Heart left ventricle (tissue), 16 donors: ENCODE results near the gene GUCD1. TPM values are rescaled to one million over a fixed set of nuclear protein-coding genes. Genes with fewer than 3 reads are reported as not detected.
A peak's percentile ranks its signal among the peaks of the same experiment; 100 is the strongest.

Experiments used
- ATAC-seq, 4 donors: fragments of 200-7000 bp; cut with Tn5 transposase; one replicate each; pipeline ENCODE4 v1.9.1; 2020 to 2022; ENCODE audit warnings: moderate library complexity in 4 of 4, mild to moderate bottlenecking in 3 of 4, moderate number of reproducible peaks in 1 of 4
- DNase-seq, 5 donors: peaks; one replicate each; pipeline ENCODE4 v3.0.0-alpha.2; 2020
- H3K27ac ChIP-seq, 12 donors: fragments of 200-600 bp; sonication (generic) in 4 of 12; one replicate each; pipeline versions ENCODE4 v1.5.0 to v1.8.0; 2016 to 2022; ENCODE audit warnings: mild to moderate bottlenecking in 2 of 12
- H3K27me3 ChIP-seq, 9 donors: fragments of 200-600 bp; sonication (generic) in 2 of 9; one replicate each; pipeline versions ENCODE4 v1.5.1 to v1.8.0; 2016 to 2022; ENCODE audit warnings: mild to moderate bottlenecking in 3 of 9
- H3K36me3 ChIP-seq, 9 donors: fragments of 200-600 bp; sonication (generic) in 2 of 9; one replicate each; pipeline versions ENCODE4 v1.5.0 to v1.8.0; 2018 to 2022; ENCODE audit warnings: mild to moderate bottlenecking in 2 of 9
- H3K4me1 ChIP-seq, 12 donors: fragments of 200-600 bp; sonication (generic) in 4 of 12; one replicate each; pipeline versions ENCODE4 v1.5.0 to v1.8.0; 2016 to 2022; ENCODE audit warnings: mild to moderate bottlenecking in 3 of 12
- H3K4me3 ChIP-seq, 12 donors: fragments of 200-600 bp; sonication (generic) in 4 of 12; one replicate each; pipeline versions ENCODE4 v1.5.0 to v1.8.0; 2017 to 2022; ENCODE audit warnings: mild to moderate bottlenecking in 9 of 12, moderate library complexity in 4 of 12
- H3K9me3 ChIP-seq, 12 donors: fragments of 200-600 bp; sonication (generic) in 4 of 12; one replicate each; pipeline versions ENCODE4 v1.5.0 to v1.8.0; 2016 to 2022; ENCODE audit warnings: mild to moderate bottlenecking in 1 of 12
- CTCF ChIP-seq, 12 donors: fragments of 200-600 bp; sonication (generic) in 4 of 12; IDR thresholded peaks; one replicate each; pipeline versions ENCODE4 v1.5.0 to v1.8.0; 2018 to 2022; ENCODE audit warnings: antibody characterized with exemption in 12 of 12, mild to moderate bottlenecking in 5 of 12
- POLR2A ChIP-seq, 2 donors: fragments of 450-650 bp; IDR thresholded peaks; one replicate each; pipeline ENCODE4 v1.6.1; 2017; ENCODE audit warnings: antibody characterized with exemption in 2 of 2, mild to moderate bottlenecking in 2 of 2, moderate library complexity in 2 of 2
- WGBS, 4 donors: extraction: QIAGEN DNeasy Blood & Tissue Kit in 2 of 4; methylation state at CpG; one replicate each; pipeline versions ENCODE4 v1.1.5 to v1.1.7; 2013 to 2018; 5-methylcytosine and 5-hydroxymethylcytosine counted together
- intact Hi-C, 10 donors: fragments of 100-400 bp; cut with DNase I; formaldehyde crosslinking; loops; one replicate each; pipeline versions ENCODE4 v1.11.1 to v1.14.2; 2022
- polyA plus RNA-seq, 2 donors: library from polyadenylated mRNA; stranded (reverse); fragments of 200-250 nt; gene quantifications; one replicate each; pipeline ENCODE4 v1.2.3, GENCODE V29; 2013
- total RNA-seq, 9 donors: library from RNA; depleted of rRNA in 2 of 9; stranded (reverse); fragments of >200 nt in 2 of 9; fragmentation: NEBNext Ultra II Directional in 3 of 9; extraction: Animal tissue kit (Norgen Biotek cat#: 25700) in 3 of 9; gene quantifications; one replicate each; pipeline versions ENCODE4 v1.1.0 to v1.2.4, GENCODE V29; 2016 to 2023
- donor health status: ischemic (EF 13 %, LVEDD 7.1; RV severe dilation, severe dysfunction).
- donor health status: healthy with polysubstance abuse.
- donor health status: DM: no; HTN: yes; CAD: no.
- donor health status: DM: no; HTN: no; CAD: no.
- donor health status: ischemic (EF 25% LVEDD 6.9; RV normal size, moderate dysfunction).
- donor health status: ischemic (EF 25% LVEDD 5.7; RV mildly dilated, moderate dysfunction).
- donor health status: healthy.
- donor health status: DM: yes; HTN: yes; CAD: no.
- donor health status: ischemic (EF 35%, LVEDD 5.7; RV mildly dilated, moderate dysfunction).
- donor health status: nonischemic (EF 11% LVEDD 7.7; RV severe dilation, severe dysfunction).
- donor health status: DM: yes; HTN: yes; CAD: no.
- donor health status: PGD.
- donor health status: ischemic (EF 29% LVEDD 5.4; RV normal size, mild dysfunction).
- donor health status: nonischemic (EF 23%, LVEDD 6.1; RV moderate dilation, normal function).

GUCD1 gene
- total and polyA plus RNA-seq, 11 donors = 147 to 487 (median 186) TPM

GRCh38 chr22:24515027-24515338 lies 40.0 kb downstream of the GUCD1 start:
- H3K36me3 ChIP-seq = no peaks in the 10 kb centered on the region
- no peaks in the 10 kb centered on the region for H3K27me3 ChIP-seq
- no peak overlapping the region for H3K27ac ChIP-seq
- H3K4me3 ChIP-seq = no peak overlapping the region
- no peak for TF ChIP-seq CTCF (IDR thresholded peaks at IDR 0.05)
- no peak for TF ChIP-seq POLR2A (IDR thresholded peaks at IDR 0.05)
- H3K9me3 ChIP-seq = no peaks in the 10 kb centered on the region
- peak in 1 of 5 donors; percentile 28 for DNase-seq
- H3K4me1 ChIP-seq = peaks cover 9 to 46% (median 25%) of the 10 kb centered on the region in 12 donors
- no peak for ATAC-seq
- intact Hi-C loops = loop anchor here in 1 of 10 donors (5.0 kb wide), 1 partner anchor 188 kb away; no protein-coding TSS in a partner anchor
- 94 to 97% (median 96%) methylated on average over 8 of the region's 8 CpGs for WGBS, 4 donors

GRCh38 chr22:24514241-24515026 lies 40.5 kb downstream of the GUCD1 start:
- no peak overlapping the region for H3K27ac ChIP-seq
- DNase-seq = peak in 1 of 5 donors; percentile 28
- 67 to 76% (median 70%) methylated on average over 12 to 14 of the region's 14 CpGs for WGBS, 4 donors
- H3K4me3 ChIP-seq = no peak overlapping the region
- intact Hi-C loops = loop anchor here in 1 of 10 donors (5.0 kb wide), 1 partner anchor 187 kb away; no protein-coding TSS in a partner anchor
- H3K4me1 ChIP-seq = peaks cover 9 to 48% (median 24%) of the 10 kb centered on the region in 12 donors
- H3K27me3 ChIP-seq = no peaks in the 10 kb centered on the region
- ATAC-seq = no peak
- no peaks in the 10 kb centered on the region for H3K9me3 ChIP-seq
- TF ChIP-seq CTCF (IDR thresholded peaks at IDR 0.05) = no peak
- TF ChIP-seq POLR2A (IDR thresholded peaks at IDR 0.05) = no peak
- H3K36me3 ChIP-seq = no peaks in the 10 kb centered on the region

- no peak for DNase-seq
- no peaks in the 10 kb centered on the region for H3K36me3 ChIP-seq
- intact Hi-C loops = no loop called here
- H3K4me1 ChIP-seq = peaks cover 9 to 49% (median 22%) of the 10 kb centered on the region in 12 donors
- no peak overlapping the region for H3K4me3 ChIP-seq
- 92 to 95% (median 93%) methylated on average over 9 of the region's 9 CpGs for WGBS, 4 donors
- no peak for ATAC-seq
- H3K27me3 ChIP-seq = no peaks in the 10 kb centered on the region
- TF ChIP-seq CTCF (IDR thresholded peaks at IDR 0.05) = no peak
- no peak for TF ChIP-seq POLR2A (IDR thresholded peaks at IDR 0.05)
- H3K27ac ChIP-seq = no peak overlapping the region
- no peaks in the 10 kb centered on the region for H3K9me3 ChIP-seq
These were observed 41.3 kb downstream of the GUCD1 start for GRCh38 chr22:24513378-24514240.

- peak overlapping the region in 1 of 12 donors; percentile 12 for H3K27ac ChIP-seq
- H3K36me3 ChIP-seq = no peaks in the 10 kb centered on the region
- no peaks in the 10 kb centered on the region for H3K27me3 ChIP-seq
- intact Hi-C loops = loop anchor here in 1 of 10 donors (1.0 kb wide), 1 partner anchor 12 kb away; no protein-coding TSS in a partner anchor
- ATAC-seq = peak in 3 of 4 donors; percentile 18 to 38 (median 38)
- no peak overlapping the region for H3K4me3 ChIP-seq
- H3K4me1 ChIP-seq = peaks cover 9 to 56% (median 25%) of the 10 kb centered on the region in 12 donors
- no peak for DNase-seq
- no peak for TF ChIP-seq POLR2A (IDR thresholded peaks at IDR 0.05)
- TF ChIP-seq CTCF (IDR thresholded peaks at IDR 0.05) = no peak
- no peaks in the 10 kb centered on the region for H3K9me3 ChIP-seq
- 45 to 65% (median 53%) methylated on average over 3 of the region's 3 CpGs for WGBS, 4 donors
These were observed 42.9 kb downstream of the GUCD1 start for GRCh38 chr22:24512043-24512442.
